ENCODE measurements around the gene SLC4A1AP. TPM values are rescaled to one million over a fixed set of nuclear protein-coding genes. Genes with fewer than 3 reads are reported as not detected.

Gene SLC4A1AP
- total and polyA plus RNA-seq, 2 donors: 16.3 to 22.6 TPM

GRCh38 chr2:27739058-27739373 is 75.3 kb downstream of the SLC4A1AP start:
- WGBS: 97% methylated on average over 4 of the region's 4 CpGs
- no peak for DNase-seq (ENCODE audit: extremely low spot score)
- Histone ChIP-seq H3K4me3 (ENCODE audit: low read depth, low read length) (no peak overlapping the region), H3K4me1 (ENCODE audit: insufficient read depth) (no peaks in the 10 kb centered on the region), H3K36me3 (ENCODE audit: insufficient read depth) (no peaks in the 10 kb centered on the region), H3K27ac (ENCODE audit: low read depth) (no peak overlapping the region)

- DNase-seq (ENCODE audit: extremely low spot score): no peak
- Histone ChIP-seq H3K27ac (ENCODE audit: low read depth) (no peak overlapping the region), H3K4me3 (ENCODE audit: low read depth, low read length) (no peak overlapping the region), H3K36me3 (ENCODE audit: insufficient read depth) (no peaks in the 10 kb centered on the region), H3K4me1 (ENCODE audit: insufficient read depth) (no peaks in the 10 kb centered on the region)
- WGBS: 55% methylated on average over 3 of the region's 3 CpGs
Observed at GRCh38 chr2:27741673-27742072, 78.0 kb downstream of the SLC4A1AP start.

- Histone ChIP-seq H3K27ac (ENCODE audit: low read depth) (no peak overlapping the region), H3K4me1 (ENCODE audit: insufficient read depth) (no peaks in the 10 kb centered on the region), H3K36me3 (ENCODE audit: insufficient read depth) (no peaks in the 10 kb centered on the region), H3K4me3 (ENCODE audit: low read depth, low read length) (no peak overlapping the region)
- no peak for DNase-seq (ENCODE audit: extremely low spot score)
- 95% methylated on average over 9 of the region's 9 CpGs for WGBS
Observed at GRCh38 chr2:27742571-27742970, 78.9 kb downstream of the SLC4A1AP start.

Small RNAs within 50 kb of the gene (small RNA-seq; reads per million reads assigned to genes)
- not detected for gene RF00340

Other genes with a start within 250 kb of the SLC4A1AP start
- gene NRBP1, start 235.3 kb upstream of the SLC4A1AP start, total RNA-seq: 87.7 TPM
- 113 TPM for gene NRBP1, start 235.3 kb upstream of the SLC4A1AP start, polyA plus RNA-seq
- gene KRTCAP3, start 221.5 kb upstream of the SLC4A1AP start, total RNA-seq: 2.5 TPM
- gene KRTCAP3, start 221.5 kb upstream of the SLC4A1AP start, polyA plus RNA-seq: 12.7 TPM
- gene IFT172, start 174.1 kb upstream of the SLC4A1AP start, total RNA-seq: 37.3 TPM
- 18.6 TPM for gene IFT172, start 174.1 kb upstream of the SLC4A1AP start, polyA plus RNA-seq
- 7.0 TPM for gene FNDC4, start 168.7 kb upstream of the SLC4A1AP start, total RNA-seq
- 10.5 TPM for gene FNDC4, start 168.7 kb upstream of the SLC4A1AP start, polyA plus RNA-seq
- gene GCKR, start 167.1 kb upstream of the SLC4A1AP start, total RNA-seq: 0.11 TPM
- 0.49 TPM for gene GCKR, start 167.1 kb upstream of the SLC4A1AP start, polyA plus RNA-seq
- gene ZNF512, start 80.8 kb upstream of the SLC4A1AP start, total RNA-seq: 40.2 TPM
- gene ZNF512, start 80.8 kb upstream of the SLC4A1AP start, polyA plus RNA-seq: 31.6 TPM
- 11.1 TPM for gene CCDC121, start 34.9 kb upstream of the SLC4A1AP start, total RNA-seq
- 5.4 TPM for gene CCDC121, start 34.9 kb upstream of the SLC4A1AP start, polyA plus RNA-seq
- gene GPN1, start 34.8 kb upstream of the SLC4A1AP start, total RNA-seq: 28.7 TPM
- 25.6 TPM for gene GPN1, start 34.8 kb upstream of the SLC4A1AP start, polyA plus RNA-seq
- gene SUPT7L, start 275 bp upstream of the SLC4A1AP start, total RNA-seq: 28.2 TPM
- gene SUPT7L, start 275 bp upstream of the SLC4A1AP start, polyA plus RNA-seq: 23.3 TPM
- 102 TPM for gene MRPL33, start 107.8 kb downstream of the SLC4A1AP start, total RNA-seq
- gene MRPL33, start 107.8 kb downstream of the SLC4A1AP start, polyA plus RNA-seq: 179 TPM
- gene RBKS, start 226.5 kb downstream of the SLC4A1AP start, total RNA-seq: 1.3 TPM
- 1.7 TPM for gene RBKS, start 226.5 kb downstream of the SLC4A1AP start, polyA plus RNA-seq
- gene BABAM2, start 226.8 kb downstream of the SLC4A1AP start, total RNA-seq: 40.6 TPM
- 37.0 TPM for gene BABAM2, start 226.8 kb downstream of the SLC4A1AP start, polyA plus RNA-seq